ENCODE data around the gene ZDHHC14.

ZDHHC14 gene

GRCh38 chr6:157476797-157477196 lies 95.8 kb downstream of the ZDHHC14 start:
- TF ChIP-seq CTCF (IDR thresholded peaks at IDR 0.05; ENCODE audit: insufficient read depth, low read length, poor library complexity, severe bottlenecking) (no peak), EZH2phosphoT487 (conservative IDR thresholded peaks at IDR 0.05; ENCODE audit: low read length) (no peak)
- Histone ChIP-seq H3K27me3 (ENCODE audit: low read length) (no peaks in the 10 kb centered on the region), H3K4me2 (ENCODE audit: low read depth, low read length, poor library complexity, severe bottlenecking) (no peak overlapping the region), H3K9me2 (replicated peaks; ENCODE audit: insufficient read depth, low read length) (no peaks in the 10 kb centered on the region), H4K20me1 (ENCODE audit: low read depth, low read length) (no peaks in the 10 kb centered on the region), H3K27ac (ENCODE audit: low read depth, low read length) (no peak overlapping the region), H3K4me3 (ENCODE audit: insufficient read depth, low read length, poor library complexity, severe bottlenecking) (no peak overlapping the region), H2AFZ (ENCODE audit: low read depth, low read length, severe bottlenecking) (no peak overlapping the region), H3K9ac (ENCODE audit: low read length) (no peak overlapping the region), H3K79me2 (ENCODE audit: insufficient read depth, low read length) (no peaks in the 10 kb centered on the region), H3K9me3 (ENCODE audit: insufficient read depth, low read length) (no peaks in the 10 kb centered on the region), H3K36me3 (ENCODE audit: low read length) (no peaks in the 10 kb centered on the region), H3F3A (ENCODE audit: insufficient read depth) (no peaks in the 10 kb centered on the region)

- Histone ChIP-seq H3K79me2 (ENCODE audit: insufficient read depth, low read length) (no peaks in the 10 kb centered on the region), H3K4me3 (ENCODE audit: insufficient read depth, low read length, poor library complexity, severe bottlenecking) (no peak overlapping the region), H3K27ac (ENCODE audit: low read depth, low read length) (no peak overlapping the region), H3K4me2 (ENCODE audit: low read depth, low read length, poor library complexity, severe bottlenecking) (no peak overlapping the region), H4K20me1 (ENCODE audit: low read depth, low read length) (no peaks in the 10 kb centered on the region), H3K9me3 (ENCODE audit: insufficient read depth, low read length) (no peaks in the 10 kb centered on the region), H3K9me2 (replicated peaks; ENCODE audit: insufficient read depth, low read length) (no peaks in the 10 kb centered on the region), H3K27me3 (ENCODE audit: low read length) (no peaks in the 10 kb centered on the region), H2AFZ (ENCODE audit: low read depth, low read length, severe bottlenecking) (no peak overlapping the region), H3K9ac (ENCODE audit: low read length) (no peak overlapping the region), H3F3A (ENCODE audit: insufficient read depth) (no peaks in the 10 kb centered on the region), H3K36me3 (ENCODE audit: low read length) (no peaks in the 10 kb centered on the region)
- no peak for TF ChIP-seq CTCF (IDR thresholded peaks at IDR 0.05; ENCODE audit: insufficient read depth, low read length, poor library complexity, severe bottlenecking)
- TF ChIP-seq EZH2phosphoT487 (conservative IDR thresholded peaks at IDR 0.05; ENCODE audit: low read length) = no peak
Observed at GRCh38 chr6:157478926-157479325, 97.9 kb downstream of the ZDHHC14 start.

- H3K27ac ChIP-seq (ENCODE audit: low read depth, low read length) = no peak overlapping the region
- TF ChIP-seq EZH2phosphoT487 (conservative IDR thresholded peaks at IDR 0.05; ENCODE audit: low read length) (no peak), CTCF (IDR thresholded peaks at IDR 0.05; ENCODE audit: insufficient read depth, low read length, poor library complexity, severe bottlenecking) (no peak)
Observed at GRCh38 chr6:157479464-157480303, 98.7 kb downstream of the ZDHHC14 start.

More at GRCh38 chr6:157479464-157480303, 98.7 kb downstream of the ZDHHC14 start:
- Histone ChIP-seq H4K20me1 (ENCODE audit: low read depth, low read length) (no peaks in the 10 kb centered on the region), H3K27me3 (ENCODE audit: low read length) (no peaks in the 10 kb centered on the region), H3K9me3 (ENCODE audit: insufficient read depth, low read length) (no peaks in the 10 kb centered on the region), H3K9ac (ENCODE audit: low read length) (no peak overlapping the region), H3K36me3 (ENCODE audit: low read length) (no peaks in the 10 kb centered on the region), H3K4me3 (ENCODE audit: insufficient read depth, low read length, poor library complexity, severe bottlenecking) (no peak overlapping the region), H2AFZ (ENCODE audit: low read depth, low read length, severe bottlenecking) (no peak overlapping the region), H3K4me2 (ENCODE audit: low read depth, low read length, poor library complexity, severe bottlenecking) (no peak overlapping the region), H3K79me2 (ENCODE audit: insufficient read depth, low read length) (no peaks in the 10 kb centered on the region), H3F3A (ENCODE audit: insufficient read depth) (no peaks in the 10 kb centered on the region), H3K9me2 (replicated peaks; ENCODE audit: insufficient read depth, low read length) (no peaks in the 10 kb centered on the region)
